Fibroblast of villous mesenchyme (primary cell): ENCODE results near the gene MAD1L1. TPM values are rescaled to one million over a fixed set of nuclear protein-coding genes. Genes with fewer than 3 reads are reported as not detected.

Experiments
- DNase-seq: peaks from one replicate; pipeline ENCODE4 v3.0.0-alpha.2; 2010; ENCODE audit warnings: low read depth
- H3K4me3 ChIP-seq: 2 replicates; pipeline ENCODE4 v1.5.1; 2011; ENCODE audit warnings: low read depth, mild to moderate bottlenecking, low read length
- CTCF ChIP-seq: IDR thresholded peaks from 2 replicates; pipeline ENCODE4 v1.5.1; 2012; ENCODE audit warnings: low read depth, mild to moderate bottlenecking, low read length; ENCODE audit not compliant: insufficient read depth
- total RNA-seq: library from RNA; depleted of rRNA; stranded (reverse); fragments of >200 nt; gene quantifications from 2 replicates; pipeline ENCODE4 v1.2.3, GENCODE V29; 2012

MAD1L1 gene
- total RNA-seq, 1 donor: 43.6 TPM

GRCh38 chr7:2254429-2255144, 21.8 kb upstream of the MAD1L1 start:
- no peak for TF ChIP-seq CTCF
- no peak overlapping the region for H3K4me3 ChIP-seq
- no peak for DNase-seq

GRCh38 chr7:2253525-2254244, 20.9 kb upstream of the MAD1L1 start:
- TF ChIP-seq CTCF: no peak
- no peak overlapping the region for H3K4me3 ChIP-seq
- DNase-seq: no peak

GRCh38 chr7:2253021-2253420, 20.3 kb upstream of the MAD1L1 start:
- peak; percentile 28 for DNase-seq
- H3K4me3 ChIP-seq: no peak overlapping the region
- TF ChIP-seq CTCF: no peak

GRCh38 chr7:2251841-2252771, 19.4 kb upstream of the MAD1L1 start:
- DNase-seq: no peak
- H3K4me3 ChIP-seq: no peak overlapping the region
- TF ChIP-seq CTCF: no peak

GRCh38 chr7:2251381-2251780, 18.6 kb upstream of the MAD1L1 start:
- DNase-seq: no peak
- no peak for TF ChIP-seq CTCF
- H3K4me3 ChIP-seq: no peak overlapping the region

GRCh38 chr7:2249744-2250323, 17.1 kb upstream of the MAD1L1 start:
- TF ChIP-seq CTCF: no peak
- H3K4me3 ChIP-seq: no peak overlapping the region
- DNase-seq: no peak
